DOHH2 (cell line): ENCODE measurements around the gene FAM227B.

Experiments
- H3F3A ChIP-seq: fragments of 200-600 bp; sonication (generic), shearing (Covaris generic); 2 replicates; pipeline ENCODE4 v1.6.0; 2016; ENCODE audit warnings: antibody characterized with exemption, mild to moderate bottlenecking; ENCODE audit not compliant: control insufficient read depth, insufficient read depth
- H3K27ac ChIP-seq: fragments of 200-600 bp; sonication (generic); 2 replicates; pipeline ENCODE4 v1.5.1; 2014; ENCODE audit warnings: low read depth, mild to moderate bottlenecking, low read length, moderate library complexity
- H3K27me3 ChIP-seq: fragments of 200-600 bp; sonication (generic); 2 replicates; pipeline ENCODE4 v1.6.1; 2014; ENCODE audit warnings: mild to moderate bottlenecking, low read length, mixed read lengths; ENCODE audit not compliant: control insufficient read depth
- H3K36me3 ChIP-seq: fragments of 200-600 bp; sonication (generic); 2 replicates; pipeline ENCODE4 v1.6.1; 2014; ENCODE audit warnings: mild to moderate bottlenecking, low read length, moderate library complexity, mixed read lengths; ENCODE audit not compliant: control insufficient read depth
- H3K4me1 ChIP-seq: fragments of 200-600 bp; sonication (generic); 2 replicates; pipeline ENCODE4 v1.6.1; 2014; ENCODE audit warnings: mild to moderate bottlenecking, low read length, mixed read lengths; ENCODE audit not compliant: control insufficient read depth
- H3K4me2 ChIP-seq: fragments of 200-600 bp; sonication (generic); 2 replicates; pipeline ENCODE4 v1.6.0; 2014; ENCODE audit warnings: mild to moderate bottlenecking, low read length, moderate library complexity
- H3K4me3 ChIP-seq: fragments of 200-600 bp; sonication (generic); 2 replicates; pipeline ENCODE4 v1.5.1; 2014; ENCODE audit warnings: mild to moderate bottlenecking, low read length, mixed read lengths
- H3K79me2 ChIP-seq: fragments of 200-600 bp; sonication (generic); 2 replicates; pipeline ENCODE4 v1.6.1; 2014; ENCODE audit warnings: mild to moderate bottlenecking, low read length, mixed read lengths; ENCODE audit not compliant: control insufficient read depth
- H3K9me2 ChIP-seq: fragments of 200-600 bp; sonication (generic); replicated peaks from 2 replicates; pipeline ENCODE4 v1.6.1; 2014; ENCODE audit warnings: mild to moderate bottlenecking, low read length, mixed read lengths; ENCODE audit not compliant: control insufficient read depth
- H3K9me3 ChIP-seq: fragments of 200-600 bp; sonication (generic); 2 replicates; pipeline ENCODE4 v1.6.1; 2014; ENCODE audit warnings: antibody characterized with exemption, low read length, mixed read lengths; ENCODE audit not compliant: control insufficient read depth, insufficient read depth
- H4K20me1 ChIP-seq: fragments of 200-600 bp; sonication (generic); 2 replicates; pipeline ENCODE4 v1.6.0; 2014; ENCODE audit warnings: low read depth, mild to moderate bottlenecking, antibody characterized with exemption, low read length, moderate library complexity; ENCODE audit not compliant: control insufficient read depth, insufficient read depth
- EZH2phosphoT487 ChIP-seq: fragments of 200-600 bp; sonication (generic); IDR thresholded peaks from 2 replicates; pipeline ENCODE4 v1.6.1; 2017; ENCODE audit warnings: borderline replicate concordance, mild to moderate bottlenecking, antibody characterized with exemption, low read length, moderate library complexity, mixed read lengths
- TF ChIP-seq, protein P1 (sequence below): fragments of 200-600 bp; sonication (generic); IDR thresholded peaks from one replicate; pipeline ENCODE4 v1.5.1; 2014; ENCODE audit warnings: antibody characterized with exemption, mild to moderate bottlenecking, low read depth, low read length; ENCODE audit not compliant: poor library complexity, severe bottlenecking

FAM227B gene

GRCh38 chr15:49380912-49381311 is 239.7 kb downstream of the FAM227B start:
- Histone ChIP-seq H3K36me3 (no peaks in the 10 kb centered on the region), H3F3A (no peaks in the 10 kb centered on the region), H3K9me2 (no peaks in the 10 kb centered on the region), H3K79me2 (no peaks in the 10 kb centered on the region), H3K4me2 (no peak overlapping the region), H3K9me3 (no peaks in the 10 kb centered on the region), H3K4me3 (no peak overlapping the region), H4K20me1 (no peaks in the 10 kb centered on the region), H3K27me3 (no peaks in the 10 kb centered on the region), H3K4me1 (peaks cover 17% of the 10 kb centered on the region), H3K27ac (no peak overlapping the region)
- TF ChIP-seq EZH2phosphoT487: no peak
- TF ChIP-seq, protein P1, sequence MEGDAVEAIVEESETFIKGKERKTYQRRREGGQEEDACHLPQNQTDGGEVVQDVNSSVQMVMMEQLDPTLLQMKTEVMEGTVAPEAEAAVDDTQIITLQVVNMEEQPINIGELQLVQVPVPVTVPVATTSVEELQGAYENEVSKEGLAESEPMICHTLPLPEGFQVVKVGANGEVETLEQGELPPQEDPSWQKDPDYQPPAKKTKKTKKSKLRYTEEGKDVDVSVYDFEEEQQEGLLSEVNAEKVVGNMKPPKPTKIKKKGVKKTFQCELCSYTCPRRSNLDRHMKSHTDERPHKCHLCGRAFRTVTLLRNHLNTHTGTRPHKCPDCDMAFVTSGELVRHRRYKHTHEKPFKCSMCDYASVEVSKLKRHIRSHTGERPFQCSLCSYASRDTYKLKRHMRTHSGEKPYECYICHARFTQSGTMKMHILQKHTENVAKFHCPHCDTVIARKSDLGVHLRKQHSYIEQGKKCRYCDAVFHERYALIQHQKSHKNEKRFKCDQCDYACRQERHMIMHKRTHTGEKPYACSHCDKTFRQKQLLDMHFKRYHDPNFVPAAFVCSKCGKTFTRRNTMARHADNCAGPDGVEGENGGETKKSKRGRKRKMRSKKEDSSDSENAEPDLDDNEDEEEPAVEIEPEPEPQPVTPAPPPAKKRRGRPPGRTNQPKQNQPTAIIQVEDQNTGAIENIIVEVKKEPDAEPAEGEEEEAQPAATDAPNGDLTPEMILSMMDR: no peak

DNA sequence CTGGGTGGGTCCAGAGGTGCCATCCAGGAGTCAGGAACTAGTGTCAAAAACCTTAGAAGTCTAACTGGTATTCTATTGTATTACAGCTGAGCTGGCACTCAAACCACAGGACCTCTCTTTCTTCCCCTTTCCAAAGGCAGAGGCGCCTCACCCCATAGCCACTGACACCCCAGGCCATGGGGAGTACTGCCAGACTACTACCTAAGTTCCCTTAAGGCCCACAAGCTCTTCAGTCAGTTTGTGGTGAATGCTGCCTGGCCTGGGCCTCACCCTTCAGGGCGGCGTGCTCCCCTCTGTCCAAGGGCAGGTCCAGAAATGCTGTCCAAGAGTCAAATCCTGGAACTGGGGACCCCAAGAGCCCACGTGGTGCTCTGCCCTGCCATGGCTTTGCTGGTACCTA is 240.6 kb downstream of the FAM227B start:
- Histone ChIP-seq H3K9me2 (no peaks in the 10 kb centered on the region), H3K4me1 (peaks cover 17% of the 10 kb centered on the region), H3F3A (no peaks in the 10 kb centered on the region), H3K9me3 (no peaks in the 10 kb centered on the region), H3K27ac (no peak overlapping the region), H3K27me3 (no peaks in the 10 kb centered on the region), H4K20me1 (no peaks in the 10 kb centered on the region), H3K4me2 (no peak overlapping the region), H3K4me3 (no peak overlapping the region), H3K79me2 (no peaks in the 10 kb centered on the region), H3K36me3 (no peaks in the 10 kb centered on the region)
- no peak for TF ChIP-seq EZH2phosphoT487
- TF ChIP-seq, protein P1: no peak

DNA sequence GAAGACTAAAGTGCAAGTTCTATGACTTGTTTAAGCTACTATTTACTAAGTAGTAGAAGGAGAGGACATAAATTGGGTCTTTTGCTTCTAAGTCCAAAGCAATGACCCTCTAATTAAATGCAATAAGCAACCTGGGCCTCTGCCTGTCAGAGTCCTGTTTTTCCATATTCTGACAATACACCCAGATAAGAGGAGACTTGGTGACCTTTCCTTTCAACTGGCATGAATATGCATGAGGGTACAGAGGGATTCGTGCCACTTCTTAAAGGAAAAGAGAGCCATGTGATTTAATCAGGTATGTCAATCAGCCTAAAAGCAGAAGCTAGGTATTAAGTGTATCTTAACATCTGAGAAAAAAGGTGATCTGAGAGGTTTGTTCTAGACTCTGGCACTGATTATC is 248.3 kb downstream of the FAM227B start:
- Histone ChIP-seq H3K4me2 (no peak overlapping the region), H3K27me3 (no peaks in the 10 kb centered on the region), H3K36me3 (no peaks in the 10 kb centered on the region), H3K4me1 (no peaks in the 10 kb centered on the region), H3F3A (no peaks in the 10 kb centered on the region), H3K27ac (no peak overlapping the region), H3K79me2 (no peaks in the 10 kb centered on the region), H4K20me1 (no peaks in the 10 kb centered on the region), H3K4me3 (no peak overlapping the region), H3K9me3 (no peaks in the 10 kb centered on the region), H3K9me2 (no peaks in the 10 kb centered on the region)
- no peak for TF ChIP-seq EZH2phosphoT487
- TF ChIP-seq, protein P1: no peak

GRCh38 chr15:49370782-49371181 is 249.8 kb downstream of the FAM227B start:
- Histone ChIP-seq H4K20me1 (no peaks in the 10 kb centered on the region), H3K4me3 (no peak overlapping the region), H3K27me3 (no peaks in the 10 kb centered on the region), H3K9me2 (no peaks in the 10 kb centered on the region), H3K36me3 (no peaks in the 10 kb centered on the region), H3K27ac (no peak overlapping the region), H3K79me2 (no peaks in the 10 kb centered on the region), H3K4me2 (no peak overlapping the region), H3K9me3 (no peaks in the 10 kb centered on the region), H3F3A (no peaks in the 10 kb centered on the region), H3K4me1 (no peaks in the 10 kb centered on the region)
- no peak for TF ChIP-seq EZH2phosphoT487
